ENCODE results near the gene SCRN2. TPM values are rescaled to one million over a fixed set of nuclear protein-coding genes. Genes with fewer than 3 reads are reported as not detected.
A peak's percentile ranks its signal among the peaks of the same experiment; 100 is the strongest.

SCRN2 gene
- total and polyA plus RNA-seq, 2 of the 13 experiments (the other 11 are each of a cell fraction or from before 2014, with no cell fraction given), result 21.7 to 29.5 TPM

DNA sequence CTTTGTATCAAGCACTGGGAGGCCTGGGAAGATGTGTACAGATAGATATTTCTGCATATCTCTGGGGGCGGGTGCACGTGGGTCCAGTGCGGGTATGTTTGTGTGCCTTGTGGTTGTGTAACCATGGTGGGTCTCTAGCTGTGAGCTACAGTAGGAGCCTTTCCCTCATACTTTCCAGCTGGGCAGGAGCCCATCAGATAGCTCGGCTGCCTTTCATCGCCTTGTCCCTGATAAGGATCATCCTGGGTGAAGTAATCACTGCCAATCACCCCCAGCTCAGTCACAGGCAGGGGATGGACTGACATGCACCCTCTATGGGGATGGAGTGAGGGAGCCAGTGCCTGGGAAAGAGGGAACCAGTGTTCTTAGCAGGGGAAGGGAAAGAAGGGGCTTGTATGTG lies 3.2 kb upstream of the SCRN2 start (continued):
- TF ChIP-seq TEAD3 (CRISPR knock-in tag; optimal IDR thresholded peaks at IDR 0.05; ENCODE audit: borderline replicate concordance), result peak; percentile 57
- TF ChIP-seq NR3C1 (CRISPR knock-in tag; IDR thresholded peaks at IDR 0.05), result no peak
- 0 out of 2 replicates have a peak, but pooled peaks have one; percentile 2 for TF ChIP-seq CTCF (CRISPR knock-in tag; IDR thresholded peaks at IDR 0.05)
- 0 out of 2 replicates have a peak, but pooled peaks have one; percentile 11 for TF ChIP-seq ZNF331 (CRISPR knock-in tag; IDR thresholded peaks at IDR 0.05)
- TF ChIP-seq TBX2 (CRISPR knock-in tag; IDR thresholded peaks at IDR 0.05; ENCODE audit: borderline replicate concordance), result peak; percentile 23; the same call in 1 of the 2 replicates
- peak; percentile 38; the same call in 1 of the 2 replicates for TF ChIP-seq PBX2 (CRISPR knock-in tag; IDR thresholded peaks at IDR 0.05)
- no peak for TF ChIP-seq ZNF333 (CRISPR knock-in tag; IDR thresholded peaks at IDR 0.05; ENCODE audit: borderline replicate concordance)
- no peak for TF ChIP-seq ZNF407 (CRISPR knock-in tag; IDR thresholded peaks at IDR 0.05; ENCODE audit: not compliant biosample characterization)
- no peak for TF ChIP-seq MXD1 (CRISPR knock-in tag; IDR thresholded peaks at IDR 0.05)
- TF ChIP-seq ZNF543 (CRISPR knock-in tag; IDR thresholded peaks at IDR 0.05), result no peak
- TF ChIP-seq MAF1 (CRISPR knock-in tag; IDR thresholded peaks at IDR 0.05; ENCODE audit: borderline replicate concordance), result no peak
- 0 out of 4 replicates have a peak, but pooled peaks of 1 of the 2 experiments have one; percentile 17 for TF ChIP-seq EP300 (IDR thresholded peaks at IDR 0.05; ENCODE audit: low read depth in 2 of 2, low read length in 2 of 2)
- no peak for TF ChIP-seq EP300 (CRISPR knock-in tag; IDR thresholded peaks at IDR 0.05; ENCODE audit: borderline replicate concordance)

All from HepG2 (cell line).